Measurements from ENCODE around the gene PRKG2. TPM values are rescaled to one million over a fixed set of nuclear protein-coding genes. Genes with fewer than 3 reads are reported as not detected.

PRKG2 gene
- total RNA-seq, 1 experiment from 2014 or later: 0.59 TPM

GRCh38 chr4:81137894-81138293 is 77.1 kb downstream of the PRKG2 start:
- DNase-seq (ENCODE audit: low read depth, low spot score) (no peak), ATAC-seq (no peak)
- in situ Hi-C loops (cut with HindIII; ENCODE audit: low pct_unique_long_range_greater_than_20kb, low sequenced_read_pairs) (no loop called here), intact Hi-C loops (cut with micrococcal nuclease; ENCODE audit: unreplicated experiment) (no loop called here)
- BruUV-seq (replicated peaks): no TSS peak
- no peaks in the 10 kb centered on the region for H3K36me3 ChIP-seq (ENCODE audit: control insufficient read depth, insufficient read depth, low read length)
- H3K27ac ChIP-seq (ENCODE audit: low read length): no peak overlapping the region
- no peaks in the 10 kb centered on the region for H3K9me3 ChIP-seq (ENCODE audit: control insufficient read depth, insufficient read depth, low read depth, low read length)
- no peak for TF ChIP-seq TCF7L2 (IDR thresholded peaks at IDR 0.05; ENCODE audit: low read depth, low read length)
- no peaks in the 10 kb centered on the region for H3K27me3 ChIP-seq (ENCODE audit: control insufficient read depth, insufficient read depth, low read length)
- CTCF ChIA-PET: no interaction called here
- H3K4me3 ChIP-seq (ENCODE audit: low read depth in 2 of 2, low read length in 2 of 2): no peak overlapping the region
- H3K4me1 ChIP-seq (ENCODE audit: control insufficient read depth, insufficient read depth, low read length): no peaks in the 10 kb centered on the region
- POLR2A ChIA-PET: no interaction called here

GRCh38 chr4:81137446-81137845 is 77.6 kb downstream of the PRKG2 start:
- H3K4me1 ChIP-seq (ENCODE audit: control insufficient read depth, insufficient read depth, low read length): no peaks in the 10 kb centered on the region
- BruUV-seq (replicated peaks): no TSS peak
- no peak for ATAC-seq
- no peaks in the 10 kb centered on the region for H3K36me3 ChIP-seq (ENCODE audit: control insufficient read depth, insufficient read depth, low read length)
- CTCF ChIA-PET: no interaction called here
- no peaks in the 10 kb centered on the region for H3K27me3 ChIP-seq (ENCODE audit: control insufficient read depth, insufficient read depth, low read length)
- POLR2A ChIA-PET: no interaction called here
- in situ Hi-C loops (cut with HindIII; ENCODE audit: low pct_unique_long_range_greater_than_20kb, low sequenced_read_pairs) (no loop called here), intact Hi-C loops (cut with micrococcal nuclease; ENCODE audit: unreplicated experiment) (no loop called here)
- no peak overlapping the region for H3K27ac ChIP-seq (ENCODE audit: low read length)
- no peak overlapping the region for H3K4me3 ChIP-seq (ENCODE audit: low read depth in 2 of 2, low read length in 2 of 2)
- no peaks in the 10 kb centered on the region for H3K9me3 ChIP-seq (ENCODE audit: control insufficient read depth, insufficient read depth, low read depth, low read length)
- no peak for TF ChIP-seq TCF7L2 (IDR thresholded peaks at IDR 0.05; ENCODE audit: low read depth, low read length)
- no peak for TF ChIP-seq POLR2AphosphoS5 (IDR thresholded peaks at IDR 0.05; ENCODE audit: low read depth, low read length)
- TF ChIP-seq SIN3A (IDR thresholded peaks at IDR 0.05; ENCODE audit: borderline replicate concordance, insufficient read depth, low read depth, low read length): no peak
- no peak for TF ChIP-seq CTCF (IDR thresholded peaks at IDR 0.05)
- TF ChIP-seq REST (IDR thresholded peaks at IDR 0.05; ENCODE audit: insufficient read depth in 1 of 2, low read depth in 2 of 2, low read length in 1 of 2): no peak
- no peak for DNase-seq (ENCODE audit: low read depth, low spot score)

- POLR2A ChIA-PET: no interaction called here
- in situ Hi-C loops (cut with HindIII; ENCODE audit: low pct_unique_long_range_greater_than_20kb, low sequenced_read_pairs): no loop called here
- Histone ChIP-seq H3K4me1 (ENCODE audit: control insufficient read depth, insufficient read depth, low read length) (no peaks in the 10 kb centered on the region), H3K4me3 (ENCODE audit: low read depth in 2 of 2, low read length in 2 of 2) (no peak overlapping the region), H3K36me3 (ENCODE audit: control insufficient read depth, insufficient read depth, low read length) (no peaks in the 10 kb centered on the region), H3K27me3 (ENCODE audit: control insufficient read depth, insufficient read depth, low read length) (no peaks in the 10 kb centered on the region), H3K9me3 (ENCODE audit: control insufficient read depth, insufficient read depth, low read depth, low read length) (no peaks in the 10 kb centered on the region), H3K27ac (ENCODE audit: low read length) (no peak overlapping the region)
- ATAC-seq (no peak), DNase-seq (ENCODE audit: low read depth, low spot score) (no peak)
- no peak for TF ChIP-seq SIN3A (IDR thresholded peaks at IDR 0.05; ENCODE audit: borderline replicate concordance, insufficient read depth, low read depth, low read length)
- no peak for TF ChIP-seq POLR2AphosphoS5 (IDR thresholded peaks at IDR 0.05; ENCODE audit: low read depth, low read length)
- TF ChIP-seq REST (IDR thresholded peaks at IDR 0.05; ENCODE audit: insufficient read depth in 1 of 2, low read depth in 2 of 2, low read length in 1 of 2): no peak
- TF ChIP-seq CTCF (IDR thresholded peaks at IDR 0.05): no peak
- no peak for TF ChIP-seq TCF7L2 (IDR thresholded peaks at IDR 0.05; ENCODE audit: low read depth, low read length)
- intact Hi-C loops (cut with micrococcal nuclease; ENCODE audit: unreplicated experiment): no loop called here
- CTCF ChIA-PET: no interaction called here
- BruUV-seq (replicated peaks): no TSS peak
These were observed 78.7 kb downstream of the PRKG2 start for GRCh38 chr4:81136161-81136905.
